Kidney (tissue), 14 donors: Measurements from ENCODE around the gene TP53BP1. TPM values are rescaled to one million over a fixed set of nuclear protein-coding genes. Genes with fewer than 3 reads are reported as not detected.

Experiments used
- DNase-seq, 5 donors: peaks; one replicate each; pipeline ENCODE4 v3.0.0-alpha.2; 2013 to 2020
- FAIRE-seq: peaks from 2 replicates; lab custom pipeline; 2012; peaks lifted over from hg19 to GRCh38; lab: Jason Lieb, UNC
- H3K27ac ChIP-seq, 2 donors: one replicate each; pipeline ENCODE4 v1.7.0; 2013; ENCODE audit warnings: low read depth in 2 of 2, low read length in 2 of 2, inconsistent platforms in 1 of 2
- H3K27me3 ChIP-seq: one replicate; pipeline ENCODE4 v1.7.1; 2013; ENCODE audit warnings: low read length, inconsistent platforms; ENCODE audit not compliant: control insufficient read depth, insufficient read depth
- H3K36me3 ChIP-seq, 3 donors: one replicate each; pipeline versions ENCODE4 v1.7.0 to v1.7.1; 2013; ENCODE audit warnings: low read length in 3 of 3, control low read depth in 1 of 3, inconsistent platforms in 1 of 3; ENCODE audit not compliant: insufficient read depth in 3 of 3, control insufficient read depth in 2 of 3
- H3K4me1 ChIP-seq, 3 donors: one replicate each; pipeline versions ENCODE4 v1.7.0 to v1.7.1; 2013; ENCODE audit warnings: low read length in 3 of 3, inconsistent platforms in 1 of 3, low read depth in 1 of 3; ENCODE audit not compliant: control insufficient read depth in 2 of 3, insufficient read depth in 2 of 3
- H3K4me3 ChIP-seq, 3 donors: one replicate each; pipeline versions ENCODE4 v1.7.0 to v1.8.1; 2013; ENCODE audit warnings: low read length in 3 of 3, control low read depth in 1 of 3, inconsistent platforms in 1 of 3
- H3K9ac ChIP-seq, 3 donors: one replicate each; pipeline versions ENCODE4 v1.7.0 to v1.7.1; 2013; ENCODE audit warnings: low read length in 3 of 3, control low read depth in 1 of 3, inconsistent platforms in 1 of 3
- H3K9me3 ChIP-seq, 3 donors: one replicate each; pipeline versions ENCODE4 v1.7.0 to v1.7.1; 2013; ENCODE audit warnings: low read length in 3 of 3, control low read depth in 1 of 3, inconsistent platforms in 1 of 3; ENCODE audit not compliant: control insufficient read depth in 2 of 3, insufficient read depth in 1 of 3
- CTCF ChIP-seq: IDR thresholded peaks from 3 replicates; pipeline ENCODE4 v1.5.1; 2012; ENCODE audit warnings: mild to moderate bottlenecking, moderate library complexity, borderline replicate concordance; ENCODE audit not compliant: insufficient read depth; ENCODE audit errors: extremely low read depth
- intact Hi-C: fragments of 100-400 bp; cut with DNase I; formaldehyde crosslinking; loops from one replicate; pipeline ENCODE4 v1.11.1; 2022
- polyA plus RNA-seq: library from polyadenylated mRNA; stranded (reverse); fragments of 350-450 nt; fragmentation: Illumina TruSeq; extraction: RNeasy Lipid Tissue Mini Kit (QIAGEN cat#74804); gene quantifications from one replicate; pipeline ENCODE4 v1.2.3, GENCODE V29; 2014; ENCODE audit warnings: low read depth, low replicate concordance; ENCODE audit not compliant: insufficient read depth
- total RNA-seq: library from RNA; stranded (reverse); fragmentation: NEBNext Ultra II Directional; extraction: Animal tissue kit (Norgen Biotek cat#: 25700); gene quantifications from one replicate; pipeline ENCODE4 v1.2.1, GENCODE V29; 2021
- donor health status: control.
- donor health status: control.
- donor health status: control.
- donor health status: control.
- donor health status: control.
- donor health status: DM: yes; HTN: yes; CAD: no.
- donor health status: Normal renal cell carcinoma (clear cell type).

Gene TP53BP1
- total and polyA plus RNA-seq, 2 donors from 2014 or later: 15.9 to 47.4 TPM

GRCh38 chr15:43382310-43382709 is 110.6 kb downstream of the TP53BP1 start:
- Histone ChIP-seq H3K27ac (no peak overlapping the region), H3K36me3 (peaks cover 3 to 25% (median 5%) of the 10 kb centered on the region in 3 donors), H3K9me3 (no peaks in the 10 kb centered on the region), H3K27me3 (no peaks in the 10 kb centered on the region), H3K4me1 (no peaks in the 10 kb centered on the region), H3K4me3 (no peak overlapping the region), H3K9ac (no peak overlapping the region)
- FAIRE-seq: no peak
- no peak for TF ChIP-seq CTCF
- intact Hi-C loops: no loop called here
- DNase-seq: no peak

GRCh38 chr15:43378601-43379000 is 114.4 kb downstream of the TP53BP1 start:
- no peak for FAIRE-seq
- Histone ChIP-seq H3K36me3 (peaks cover 2 to 19% (median 10%) of the 10 kb centered on the region in 3 donors), H3K9me3 (no peaks in the 10 kb centered on the region), H3K4me3 (no peak overlapping the region), H3K4me1 (peaks cover 0 to 3% (median 0%) of the 10 kb centered on the region in 3 donors), H3K27ac (no peak overlapping the region), H3K9ac (no peak overlapping the region), H3K27me3 (no peaks in the 10 kb centered on the region)
- TF ChIP-seq CTCF: no peak
- no peak for DNase-seq
- intact Hi-C loops: no loop called here

GRCh38 chr15:43376017-43376705 is 116.8 kb downstream of the TP53BP1 start:
- DNase-seq (peak in 3 of 5 donors; percentile 10 to 27 (median 18)), FAIRE-seq (no peak)
- peak; percentile 41 for TF ChIP-seq CTCF
- Histone ChIP-seq H3K27me3 (no peaks in the 10 kb centered on the region), H3K4me3 (no peak overlapping the region), H3K4me1 (peaks cover 0 to 9% (median 0%) of the 10 kb centered on the region in 3 donors), H3K36me3 (peaks cover 0 to 19% (median 10%) of the 10 kb centered on the region in 3 donors), H3K27ac (no peak overlapping the region), H3K9ac (no peak overlapping the region), H3K9me3 (no peaks in the 10 kb centered on the region)
- intact Hi-C loops: no loop called here
